Stimulated activated CD8-positive, alpha-beta memory T cell treated with anti-CD3 and anti-CD28 coated beads, Interleukin-15, amount 100 ng/mL, for 4 hours (primary cell): ENCODE data around the gene TFEC.
"Not testable (repeated sequence)": the region's sequence is repeated elsewhere in the genome, so short reads cannot be mapped to it uniquely, and the experiment has no call there.

Source experiments
- DNase-seq, 2 donors: peaks; one replicate each; pipeline ENCODE4 v3.0.0-alpha.2; 2020; ENCODE audit warnings: low read depth in 2 of 2

Gene TFEC

DNA sequence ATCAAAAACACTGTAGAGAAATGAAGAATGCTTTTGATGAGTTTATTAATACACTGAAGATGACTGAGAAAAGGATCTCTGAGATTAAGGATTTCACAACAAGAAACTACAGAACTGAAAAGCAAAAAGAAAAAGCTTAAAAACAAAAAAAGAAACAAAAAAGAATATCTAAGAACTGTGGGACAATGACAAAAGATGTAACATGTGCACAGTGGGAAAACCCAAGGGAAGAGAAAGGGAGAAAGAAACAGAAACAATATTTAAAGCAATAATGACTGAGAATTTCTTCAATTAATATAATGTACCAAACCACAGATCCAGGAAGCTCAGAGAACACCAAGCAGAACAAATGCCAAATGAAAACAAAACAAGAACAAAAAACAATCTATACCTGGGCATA is 42.2 kb downstream of the TFEC start:
- no peak for DNase-seq

DNA sequence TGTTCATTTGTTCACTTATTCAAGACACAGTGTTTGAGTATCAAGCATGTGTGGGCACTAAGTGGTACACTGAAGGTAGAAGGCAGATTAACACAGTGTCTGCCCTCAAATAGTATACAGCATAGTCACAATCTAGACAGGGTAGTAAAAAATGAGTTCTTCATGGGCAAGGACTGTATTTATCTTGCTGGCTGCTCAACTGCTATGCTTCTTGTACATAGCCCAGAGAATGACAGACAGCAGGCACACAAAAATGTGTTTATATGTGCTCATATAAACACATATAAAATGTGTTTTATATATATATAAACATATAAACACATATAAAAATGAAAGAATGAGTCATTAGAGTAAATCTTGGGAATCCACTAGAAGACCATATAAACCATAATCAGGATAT is 43.1 kb downstream of the TFEC start:
- no peak for DNase-seq

GRCh38 chr7:115984105-115984504 is 46.5 kb downstream of the TFEC start:
- DNase-seq: no peak

GRCh38 chr7:115980159-115980558 is 50.4 kb downstream of the TFEC start:
- no peak for DNase-seq

- no peak for DNase-seq
These were observed 53.9 kb downstream of the TFEC start for GRCh38 chr7:115976651-115977050.

DNA sequence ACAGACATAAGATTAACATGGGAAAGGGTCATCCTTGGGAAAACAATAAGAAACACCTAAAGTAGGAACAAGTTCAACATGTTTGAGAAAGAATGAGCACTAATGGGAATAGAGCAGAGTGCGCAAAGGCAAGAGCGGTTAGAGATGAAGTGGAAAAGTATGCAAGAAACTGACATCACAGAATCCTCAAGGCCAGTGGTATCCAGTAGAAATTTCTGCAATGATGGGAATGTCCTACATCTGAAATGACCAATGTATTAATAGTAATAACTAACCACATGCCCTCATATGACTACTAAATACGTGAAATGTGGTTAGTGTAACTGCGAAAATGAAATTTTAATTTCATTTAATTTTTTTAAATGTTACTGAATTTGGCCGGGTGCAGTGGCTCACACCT is 54.8 kb downstream of the TFEC start:
- DNase-seq: no peak

DNA sequence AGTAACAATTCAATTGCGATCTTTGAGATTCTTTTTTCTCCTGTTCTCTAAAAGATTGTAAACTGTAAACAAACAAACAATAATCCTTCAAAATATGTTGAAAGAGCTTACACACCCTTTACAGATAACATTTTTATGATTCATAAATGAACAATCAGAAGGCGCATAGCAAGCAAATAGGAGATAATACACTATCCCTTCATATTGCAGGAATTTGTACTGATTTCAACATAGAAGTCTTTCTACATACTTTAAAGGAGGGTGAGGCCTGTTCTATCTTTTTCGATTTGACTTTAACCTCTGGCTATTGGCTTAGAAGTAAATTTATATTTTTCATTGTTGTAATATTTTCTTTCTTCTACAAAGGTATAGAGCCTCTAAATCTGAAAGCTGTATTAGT is 57.2 kb downstream of the TFEC start:
- DNase-seq: no peak

GRCh38 chr7:115971506-115971905 is 59.1 kb downstream of the TFEC start:
- DNase-seq: no peak

DNA sequence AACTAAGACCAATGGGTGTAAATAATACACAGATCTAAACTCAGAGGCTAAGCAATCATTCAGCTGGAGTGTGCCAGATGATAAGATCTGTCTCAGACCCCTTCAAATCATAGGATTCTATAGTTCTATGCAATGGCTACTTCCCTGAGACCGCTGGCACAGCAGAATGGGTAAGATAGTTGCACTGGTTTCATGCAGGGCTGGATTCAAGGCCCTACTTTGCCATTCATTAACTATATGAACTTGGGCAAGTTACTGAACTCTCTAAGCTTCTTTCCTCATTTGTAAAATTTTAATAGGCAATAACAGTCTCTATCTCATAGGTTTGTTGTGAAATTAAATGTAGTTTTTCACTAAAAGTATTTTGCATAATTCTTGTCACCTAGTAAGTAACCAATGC is 62.0 kb downstream of the TFEC start:
- DNase-seq: no peak

GRCh38 chr7:115968171-115968570 is 62.4 kb downstream of the TFEC start:
- no peak for DNase-seq

- no peak for DNase-seq
These were observed 64.6 kb downstream of the TFEC start for GRCh38 chr7:115965796-115966475.

GRCh38 chr7:115965236-115965635 is 65.3 kb downstream of the TFEC start:
- no peak for DNase-seq

GRCh38 chr7:115964799-115965198 is 65.8 kb downstream of the TFEC start:
- DNase-seq: no peak

- no peak for DNase-seq
These were observed 68.2 kb downstream of the TFEC start for GRCh38 chr7:115962340-115962739.

DNA sequence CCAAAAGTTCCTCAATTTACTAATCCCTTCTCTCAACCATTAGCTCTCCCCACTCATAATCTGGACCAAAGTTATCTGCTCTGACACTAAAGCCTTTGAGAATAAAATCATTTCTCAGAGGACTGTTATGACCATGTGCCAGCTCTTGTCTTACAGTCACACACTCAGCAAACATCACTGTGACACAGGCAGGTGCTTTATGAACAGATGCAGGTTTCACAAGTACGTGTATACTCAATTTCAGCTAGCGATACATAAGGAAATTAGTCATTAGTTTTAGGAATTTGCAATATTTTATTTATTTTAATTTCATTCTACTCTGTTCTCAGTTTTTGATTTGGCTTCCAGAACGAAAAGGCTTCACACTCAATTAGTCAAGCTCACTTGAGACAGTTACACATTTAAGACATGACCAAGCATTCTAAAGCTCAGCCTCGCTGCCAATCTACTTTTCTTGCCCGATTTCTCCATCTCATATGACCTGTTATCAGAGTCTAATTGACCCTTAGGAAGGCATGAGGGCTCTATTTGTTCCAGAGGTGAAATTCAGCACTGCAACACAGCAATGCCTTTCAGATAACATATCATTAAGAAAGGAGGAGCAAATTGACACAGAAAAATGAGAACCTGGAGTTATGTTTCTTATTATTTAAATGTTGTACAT is 76.8 kb downstream of the TFEC start:
- DNase-seq: no peak

DNA sequence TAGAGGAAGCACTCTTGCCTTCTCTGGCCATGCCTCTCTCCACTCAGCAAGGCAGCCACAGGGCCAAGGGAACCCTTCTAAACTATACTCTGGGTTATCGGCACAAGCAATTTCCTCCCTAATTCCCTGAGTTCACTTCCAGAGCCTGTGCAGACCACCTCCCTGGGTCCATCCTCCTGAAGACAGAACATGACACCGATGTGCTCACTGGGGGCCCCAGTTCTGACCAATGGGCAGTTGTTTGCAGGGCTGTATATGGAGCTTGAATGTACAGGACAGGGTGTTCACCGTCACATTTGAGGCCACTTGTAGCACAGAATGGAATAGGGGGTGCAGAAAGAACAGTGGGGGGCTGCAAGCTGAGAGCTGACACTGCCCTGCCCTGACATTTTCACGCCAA is 77.7 kb downstream of the TFEC start:
- DNase-seq: no peak

DNA sequence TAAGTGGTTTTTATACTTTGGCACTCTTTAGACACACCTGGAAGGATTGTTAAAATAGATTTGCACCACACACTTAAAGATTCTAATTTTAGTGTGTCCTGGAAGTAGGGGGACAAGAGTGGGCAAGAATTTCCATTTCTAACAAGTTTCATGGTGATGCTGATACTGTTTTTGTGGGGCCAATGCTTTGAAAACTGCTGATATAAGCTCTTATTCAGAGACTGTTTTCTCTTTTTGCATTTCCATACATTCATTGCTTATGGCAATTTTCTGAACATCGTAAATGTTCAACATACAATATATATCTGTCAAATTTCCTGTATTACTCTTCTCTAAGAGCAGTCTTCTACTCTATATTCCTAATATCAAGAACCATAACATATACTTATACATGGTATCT is 79.0 kb downstream of the TFEC start:
- DNase-seq: no peak

DNA sequence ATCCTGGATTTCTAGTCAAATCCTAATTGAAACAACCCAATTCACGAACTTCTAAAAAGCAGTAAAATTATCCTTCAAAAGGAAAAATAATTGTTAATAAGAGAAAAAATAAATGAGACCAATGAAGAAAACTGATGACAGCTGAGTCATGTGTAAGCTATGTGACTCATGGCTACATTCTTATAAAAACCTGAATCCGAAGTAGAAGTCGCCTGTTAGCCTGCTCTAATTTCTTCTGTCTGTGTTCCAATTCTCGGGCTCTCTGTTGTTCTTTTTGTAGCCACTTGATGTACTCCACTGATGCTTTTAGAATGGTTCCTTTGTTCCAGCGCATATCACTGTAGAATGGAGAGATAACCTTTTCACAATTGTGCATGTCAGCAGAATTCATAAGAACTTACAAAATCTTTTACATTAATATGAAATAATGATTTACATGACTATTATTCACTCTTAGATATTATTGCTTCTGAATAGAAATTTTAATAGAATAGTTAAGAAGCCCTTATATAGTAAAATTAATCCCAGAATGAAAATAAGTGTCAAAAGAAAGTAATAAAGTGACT is 88.8 kb downstream of the TFEC start:
- no peak for DNase-seq

- DNase-seq: no peak
These were observed 90.0 kb downstream of the TFEC start for GRCh38 chr7:115940460-115941060.

DNA sequence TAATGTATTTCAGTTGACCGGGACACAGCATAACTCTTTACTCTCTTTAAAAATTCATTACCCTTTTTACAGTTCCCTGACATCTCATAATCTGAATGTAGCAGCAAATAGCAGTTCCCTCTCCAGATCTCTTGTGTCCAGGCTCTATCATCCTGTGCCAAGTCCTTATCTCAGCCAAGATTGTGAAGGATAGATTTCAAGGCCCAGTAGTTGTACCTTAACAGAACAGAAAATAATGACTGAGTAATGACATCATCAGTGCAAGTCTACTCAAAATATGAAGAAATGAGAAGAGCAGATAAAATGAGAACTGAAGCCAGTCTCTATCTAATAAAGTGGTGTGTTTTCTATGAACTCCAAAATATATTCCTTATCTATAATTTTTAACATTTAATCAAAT is 92.6 kb downstream of the TFEC start:
- DNase-seq: no peak

DNA sequence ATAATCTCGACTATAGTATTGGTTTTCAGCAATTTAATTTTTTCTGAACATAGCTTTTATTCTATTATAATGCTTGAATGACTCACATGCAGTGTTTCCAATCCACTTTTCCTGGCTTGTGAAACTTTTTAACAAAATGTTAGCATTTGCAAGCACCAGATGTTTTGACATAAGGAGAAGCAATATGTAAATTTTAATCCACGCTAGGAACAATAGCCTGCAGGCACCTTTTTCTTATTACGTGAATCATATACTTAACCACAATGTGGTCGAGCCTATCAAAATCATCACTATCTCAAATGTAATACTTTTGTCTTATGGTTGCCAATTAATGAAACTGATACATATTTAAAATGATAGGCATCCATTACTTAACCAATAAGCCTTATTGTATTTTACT is 97.1 kb downstream of the TFEC start:
- DNase-seq: no peak

DNA sequence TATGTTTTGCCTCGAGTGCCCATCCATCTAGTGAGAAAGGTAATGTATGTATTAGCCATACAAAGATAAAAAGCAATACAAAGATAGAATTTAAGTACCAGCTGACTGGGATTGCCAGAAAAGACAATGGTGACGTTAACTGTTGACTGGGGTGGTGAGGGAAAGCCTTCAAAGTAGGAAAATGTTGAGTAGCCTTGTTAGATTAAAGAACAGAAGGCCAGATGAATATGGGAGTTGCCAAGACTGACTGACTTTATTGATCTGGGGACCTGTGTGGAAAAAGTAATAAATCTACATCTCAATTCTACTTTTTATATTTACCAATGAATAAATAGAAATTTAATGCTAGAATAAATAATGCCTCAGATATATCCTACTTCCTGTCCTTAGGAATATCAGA is 97.7 kb downstream of the TFEC start:
- DNase-seq: no peak

GRCh38 chr7:115930184-115930583 is 100.4 kb downstream of the TFEC start:
- not testable (repeated sequence) for DNase-seq
